OCI-LY7 (cell line): ENCODE measurements around the gene PRR12. TPM values are rescaled to one million over a fixed set of nuclear protein-coding genes. Genes with fewer than 3 reads are reported as not detected.

ENCODE experiments used
- BruUV-seq: library from RNA; stranded (reverse); fragments of 400-500 nt; replicated peaks from 2 replicates; lab custom pipeline; 2021; lab: Mats Ljungman, UMichigan
- CTCF ChIA-PET: fragments of 300-600 bp; sonication (Branson Sonifier 250); formaldehyde crosslinking; loops from one replicate; lab custom pipeline; 2022; ENCODE audit warnings: antibody characterized with exemption; ENCODE audit not compliant: unreplicated experiment; lab: Charles Lee
- POLR2A ChIA-PET: fragments of 300-600 bp; sonication (Branson Sonifier 250); formaldehyde crosslinking; loops from one replicate; lab custom pipeline; 2022; ENCODE audit warnings: antibody characterized with exemption; lab: Charles Lee
- DNase-seq: peaks from one replicate; pipeline ENCODE4 v3.0.0-alpha.2; 2015; ENCODE audit warnings: low spot score
- H2AFZ ChIP-seq: fragments of 200-600 bp; sonication (generic), shearing (Covaris generic); 2 replicates; pipeline ENCODE4 v1.6.1; 2014; ENCODE audit warnings: mild to moderate bottlenecking, antibody characterized with exemption, low read length, moderate library complexity
- H3K27ac ChIP-seq: fragments of 200-600 bp; sonication (generic); 2 replicates; pipeline ENCODE4 v1.5.1; 2014; ENCODE audit warnings: mixed run types, low read depth, mild to moderate bottlenecking, moderate library complexity, low read length, inconsistent platforms; ENCODE audit not compliant: poor library complexity, severe bottlenecking
- H3K36me3 ChIP-seq: fragments of 200-600 bp; sonication (generic); 2 replicates; pipeline ENCODE4 v1.6.1; 2014; ENCODE audit warnings: mild to moderate bottlenecking, antibody characterized with exemption, low read length, moderate library complexity, mixed read lengths; ENCODE audit not compliant: insufficient read depth
- H3K4me1 ChIP-seq: fragments of 200-600 bp; sonication (generic); 2 replicates; pipeline ENCODE4 v1.5.1; 2014; ENCODE audit warnings: mild to moderate bottlenecking, low read length; ENCODE audit not compliant: insufficient read depth, poor library complexity, severe bottlenecking
- H3K4me2 ChIP-seq: fragments of 200-600 bp; sonication (generic); 2 replicates; pipeline ENCODE4 v1.6.1; 2014; ENCODE audit warnings: mild to moderate bottlenecking, low read length
- H3K4me3 ChIP-seq: fragments of 200-600 bp; sonication (generic); 2 replicates; pipeline ENCODE4 v1.5.1; 2014; ENCODE audit warnings: mild to moderate bottlenecking, low read depth, low read length; ENCODE audit not compliant: poor library complexity, severe bottlenecking
- H3K79me2 ChIP-seq: fragments of 200-600 bp; sonication (generic); 2 replicates; pipeline ENCODE4 v1.6.1; 2016; ENCODE audit warnings: low read depth, mild to moderate bottlenecking, low read length, moderate library complexity, mixed read lengths; ENCODE audit not compliant: insufficient read depth
- H3K9me2 ChIP-seq: fragments of 200-600 bp; sonication (generic); 2 replicates; pipeline ENCODE4 v1.6.1; 2016; ENCODE audit warnings: mild to moderate bottlenecking, low read length, mixed read lengths; ENCODE audit not compliant: insufficient read depth
- H3K9me3 ChIP-seq: fragments of 200-600 bp; sonication (generic); 2 replicates; pipeline ENCODE4 v1.6.1; 2014; ENCODE audit warnings: mild to moderate bottlenecking, mixed run types, low read length, mixed read lengths
- H4K20me1 ChIP-seq: fragments of 200-600 bp; sonication (generic); 2 replicates; pipeline ENCODE4 v1.6.1; 2014; ENCODE audit warnings: mild to moderate bottlenecking, antibody characterized with exemption, low read length, moderate library complexity, mixed read lengths; ENCODE audit not compliant: insufficient read depth
- EZH2phosphoT487 ChIP-seq: fragments of 200-600 bp; sonication (generic); IDR thresholded peaks from 2 replicates; pipeline ENCODE4 v1.6.1; 2018; ENCODE audit warnings: low read depth, borderline replicate concordance, mild to moderate bottlenecking, mixed run types, antibody characterized with exemption, low read length, moderate library complexity, mixed read lengths
- intact Hi-C: fragments of 100-400 bp; cut with micrococcal nuclease; formaldehyde crosslinking; loops from one replicate; pipeline ENCODE4 v1.10.0; 2022; ENCODE audit not compliant: unreplicated experiment
- total RNA-seq, 2 experiments: library from RNA; depleted of rRNA in 1 of 2; stranded (reverse); fragments of >200 nt in 1 of 2; shearing (Covaris generic) in 1 of 2; gene quantifications; 2 replicates each; pipeline ENCODE4 v1.2.3, GENCODE V29; 2014 to 2022
- TF ChIP-seq, protein P1 (sequence below): fragments of 200-600 bp; sonication (generic); conservative IDR thresholded peaks from 2 replicates; pipeline ENCODE4 v1.5.1; 2014; ENCODE audit warnings: mild to moderate bottlenecking, antibody characterized with exemption, low read length, moderate library complexity, mixed read lengths

PRR12 gene
- total RNA-seq, 2 experiments from 2014 or later, result 6.5 to 32.8 TPM

DNA sequence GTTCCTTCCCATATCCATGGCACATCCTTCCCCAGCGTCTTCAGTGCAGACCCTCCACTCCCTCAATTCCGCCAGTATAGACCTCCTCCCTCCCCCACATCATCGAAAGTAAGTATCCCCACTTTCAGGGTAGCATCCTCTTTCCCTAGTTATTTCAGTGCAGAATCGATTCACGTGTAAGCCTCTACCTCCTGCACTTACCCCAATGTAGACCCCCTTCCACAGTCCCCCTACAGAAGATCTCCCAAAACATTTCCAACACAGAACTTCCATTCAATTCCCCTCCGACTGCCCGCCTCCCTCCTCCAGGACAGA lies 74.0 kb downstream of the PRR12 start:
- peaks cover 44% of the 10 kb centered on the region for H3K36me3 ChIP-seq
- H3K4me3 ChIP-seq, result peak overlapping the region; percentile 90
- peak overlapping the region; percentile 87 for H3K4me2 ChIP-seq
- H3K4me1 ChIP-seq, result peaks cover 17% of the 10 kb centered on the region
- peaks cover 34% of the 10 kb centered on the region for H3K79me2 ChIP-seq
- H3K9me3 ChIP-seq, result no peaks in the 10 kb centered on the region
- TF ChIP-seq, protein P1, sequence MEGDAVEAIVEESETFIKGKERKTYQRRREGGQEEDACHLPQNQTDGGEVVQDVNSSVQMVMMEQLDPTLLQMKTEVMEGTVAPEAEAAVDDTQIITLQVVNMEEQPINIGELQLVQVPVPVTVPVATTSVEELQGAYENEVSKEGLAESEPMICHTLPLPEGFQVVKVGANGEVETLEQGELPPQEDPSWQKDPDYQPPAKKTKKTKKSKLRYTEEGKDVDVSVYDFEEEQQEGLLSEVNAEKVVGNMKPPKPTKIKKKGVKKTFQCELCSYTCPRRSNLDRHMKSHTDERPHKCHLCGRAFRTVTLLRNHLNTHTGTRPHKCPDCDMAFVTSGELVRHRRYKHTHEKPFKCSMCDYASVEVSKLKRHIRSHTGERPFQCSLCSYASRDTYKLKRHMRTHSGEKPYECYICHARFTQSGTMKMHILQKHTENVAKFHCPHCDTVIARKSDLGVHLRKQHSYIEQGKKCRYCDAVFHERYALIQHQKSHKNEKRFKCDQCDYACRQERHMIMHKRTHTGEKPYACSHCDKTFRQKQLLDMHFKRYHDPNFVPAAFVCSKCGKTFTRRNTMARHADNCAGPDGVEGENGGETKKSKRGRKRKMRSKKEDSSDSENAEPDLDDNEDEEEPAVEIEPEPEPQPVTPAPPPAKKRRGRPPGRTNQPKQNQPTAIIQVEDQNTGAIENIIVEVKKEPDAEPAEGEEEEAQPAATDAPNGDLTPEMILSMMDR, result no peak
- no peak for TF ChIP-seq EZH2phosphoT487
- H3K9me2 ChIP-seq, result no peaks in the 10 kb centered on the region
- peak overlapping the region; percentile 89 for H3K27ac ChIP-seq
- H2AFZ ChIP-seq, result peak overlapping the region; percentile 60; the same call in 1 of the 2 replicates
- intact Hi-C loops, result no loop called here
- CTCF ChIA-PET, result no interaction called here
- DNase-seq, result no peak
- H4K20me1 ChIP-seq, result no peaks in the 10 kb centered on the region
- POLR2A ChIA-PET, result interaction anchor here (0.6 to 2.2 kb wide), 5 partner anchors 10 to 76 kb away, joined by 3 to 8 read pairs (median 4); partner anchors contain the start of genes RRAS and SCAF1
- no TSS peak for BruUV-seq

DNA sequence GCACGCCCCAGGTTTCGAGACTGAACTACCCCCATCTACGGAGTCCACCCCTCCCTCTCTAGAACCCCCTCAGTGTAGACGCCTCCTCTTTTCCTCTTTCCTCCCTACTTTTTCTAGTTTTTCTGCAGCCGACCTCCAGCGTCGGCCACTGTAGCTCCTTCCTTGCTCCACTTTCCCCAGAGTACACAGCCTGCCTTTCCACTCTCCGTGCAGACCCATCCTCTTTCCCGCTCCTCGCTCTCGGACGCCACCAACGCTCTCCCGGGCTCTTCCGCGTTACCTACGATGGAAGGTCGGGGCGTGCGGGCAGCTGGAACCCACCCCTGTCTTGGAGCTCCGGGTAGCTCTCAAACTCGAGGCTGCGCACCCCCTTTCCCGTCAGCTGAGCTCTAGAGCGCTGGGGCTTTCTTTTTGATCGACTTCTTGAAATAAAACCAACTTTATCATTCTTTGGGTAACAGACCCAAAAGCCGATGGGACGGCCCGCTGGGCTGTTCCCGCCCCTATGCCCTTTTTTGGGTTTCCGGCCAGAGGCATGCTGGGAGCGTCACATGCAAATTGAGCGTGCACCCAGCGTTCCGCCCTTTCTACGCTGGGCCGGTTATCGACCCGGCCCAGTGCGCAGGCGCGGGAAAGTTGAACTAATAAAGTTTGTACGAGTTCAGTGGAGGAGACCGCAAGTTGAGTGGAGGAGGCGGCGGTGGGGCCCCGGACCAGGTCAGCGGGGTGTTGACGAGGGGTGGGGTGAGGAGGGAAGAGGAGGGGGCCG lies 74.6 kb downstream of the PRR12 start, which contains the start of the genes BCL2L12 and IRF3:
TSS of gene BCL2L12 (plus strand) at position 583 of the 769 bp plus-strand sequence. CDS start 760 bp downstream, outside the sequence.
TSS of gene IRF3 (minus strand) at position 507 of the 769 bp plus-strand sequence. CDS start 1,019 bp downstream, outside the sequence.
- H4K20me1 ChIP-seq, result no peaks in the 10 kb centered on the region
- peak; percentile 98 for DNase-seq
- no peaks in the 10 kb centered on the region for H3K9me3 ChIP-seq
- peaks cover 44% of the 10 kb centered on the region for H3K36me3 ChIP-seq
- H3K27ac ChIP-seq, result peak within 1 kb of the TSS; percentile 89
- peaks cover 34% of the 10 kb centered on the region for H3K79me2 ChIP-seq
- no peaks in the 10 kb centered on the region for H3K9me2 ChIP-seq
- peak within 1 kb of the TSS; percentile 60 for H2AFZ ChIP-seq
- ChIA-PET CTCF (no interaction called here), POLR2A (interaction anchor here (0.6 to 2.2 kb wide), 5 partner anchors 10 to 501 kb away, joined by 3 to 8 read pairs (median 4); partner anchors contain the start of genes RRAS and SCAF1)
- peaks cover 17% of the 10 kb centered on the region for H3K4me1 ChIP-seq
- intact Hi-C loops, result no loop called here
- TF ChIP-seq EZH2phosphoT487, result no peak
- TF ChIP-seq, protein P1, result no peak
- peak within 1 kb of the TSS; percentile 90 for H3K4me3 ChIP-seq
- BruUV-seq, result TSS peak; percentile 68
- H3K4me2 ChIP-seq, result peak within 1 kb of the TSS; percentile 98
